H1 (cell line): ENCODE results near the gene NFIC. TPM values are rescaled to one million over a fixed set of nuclear protein-coding genes. Genes with fewer than 3 reads are reported as not detected.

Experiments
- CTCF ChIA-PET: fragments of 300-600 bp; sonication (Branson Sonifier 250); formaldehyde crosslinking; loops from one replicate; lab custom pipeline; 2021; ENCODE audit not compliant: partially characterized antibody; lab: Charles Lee
- POLR2A ChIA-PET: fragments of 300-600 bp; sonication (Branson Sonifier 250); formaldehyde crosslinking; loops from one replicate; lab custom pipeline; 2021; ENCODE audit warnings: inconsistent platforms; ENCODE audit not compliant: partially characterized antibody; lab: Charles Lee
- DNase-seq, 2 experiments: peaks; one replicate each; pipeline versions ENCODE4 v3.0.0 to v3.0.0-alpha.2; 2010 to 2022; ENCODE audit warnings: low spot score in 2 of 2, low read depth in 1 of 2, mixed read lengths in 1 of 2
- FAIRE-seq: peaks from 2 replicates; lab custom pipeline; 2011; peaks lifted over from hg19 to GRCh38; lab: Jason Lieb, UNC
- H2AFZ ChIP-seq: 2 replicates; pipeline ENCODE4 v1.8.1; 2012; ENCODE audit warnings: low read length, inconsistent platforms
- H2AK5ac ChIP-seq: 2 replicates; pipeline ENCODE4 v1.6.1; 2013; ENCODE audit warnings: low read depth, low read length
- H2BK120ac ChIP-seq: replicated peaks from 2 replicates; pipeline ENCODE3; 2013; ENCODE audit warnings: low read depth, low read length, inconsistent platforms
- H2BK12ac ChIP-seq: 2 replicates; pipeline ENCODE4 v1.6.1; 2013; ENCODE audit warnings: low read depth, low read length
- H2BK15ac ChIP-seq: 2 replicates; pipeline ENCODE4 v1.6.1; 2013; ENCODE audit warnings: low read length
- H2BK20ac ChIP-seq: 2 replicates; pipeline ENCODE4 v1.6.1; 2013; ENCODE audit warnings: low read length
- H2BK5ac ChIP-seq: 2 replicates; pipeline ENCODE4 v1.6.1; 2013; ENCODE audit warnings: low read depth, low read length
- H3K14ac ChIP-seq: 2 replicates; pipeline ENCODE4 v1.6.1; 2013; ENCODE audit warnings: inconsistent platforms; ENCODE audit not compliant: insufficient read length
- H3K18ac ChIP-seq: 2 replicates; pipeline ENCODE4 v1.6.1; 2013; ENCODE audit warnings: low read length; ENCODE audit errors: extremely low read depth
- H3K23ac ChIP-seq: 2 replicates; pipeline ENCODE4 v1.6.1; 2013; ENCODE audit warnings: inconsistent platforms; ENCODE audit not compliant: insufficient read length
- H3K23me2 ChIP-seq: 2 replicates; pipeline ENCODE4 v1.6.1; 2013; ENCODE audit warnings: low read depth, low read length
- H3K27ac ChIP-seq: 2 replicates; pipeline ENCODE4 v1.6.1; 2011; ENCODE audit warnings: low read depth, low read length, inconsistent platforms
- H3K27me3 ChIP-seq, 4 experiments: replicated peaks in 1 of 4; 1 replicate in 1 of 4; 2 replicates in 3 of 4; pipeline versions ENCODE4 v1.6.1 to v1.8.1; 2011 to 2013; ENCODE audit warnings: low read length in 3 of 4, mild to moderate bottlenecking in 3 of 4, inconsistent platforms in 2 of 4, mixed read lengths in 2 of 4, moderate library complexity in 1 of 4; ENCODE audit not compliant: control insufficient read depth in 3 of 4, insufficient read depth in 3 of 4; ENCODE audit errors: extremely low read depth in 1 of 4
- H3K36me3 ChIP-seq, 4 experiments: 2 replicates each; pipeline versions ENCODE4 v1.6.1 to v1.8.1; 2011 to 2013; ENCODE audit warnings: mild to moderate bottlenecking in 4 of 4, low read length in 3 of 4, moderate library complexity in 2 of 4, control low read depth in 1 of 4, inconsistent platforms in 1 of 4; ENCODE audit not compliant: insufficient read depth in 4 of 4, control insufficient read depth in 2 of 4
- H3K4ac ChIP-seq: replicated peaks from 2 replicates; pipeline ENCODE3; 2013; ENCODE audit warnings: low read length, low read depth, mixed read lengths, inconsistent platforms; ENCODE audit not compliant: insufficient read length
- H3K4me1 ChIP-seq, 4 experiments: replicated peaks in 1 of 4; 1 replicate in 1 of 4; 2 replicates in 3 of 4; pipeline versions ENCODE4 v1.6.1 to v1.8.1; 2011 to 2013; ENCODE audit warnings: low read length in 3 of 4, inconsistent platforms in 2 of 4, mixed read lengths in 1 of 4; ENCODE audit not compliant: insufficient read depth in 4 of 4, control insufficient read depth in 3 of 4
- H3K4me2 ChIP-seq, 2 experiments: 2 replicates each; pipeline versions ENCODE4 v1.6.1 to v1.8.1; 2011 to 2013; ENCODE audit warnings: low read depth in 2 of 2, low read length in 2 of 2, control low read depth in 1 of 2, inconsistent platforms in 1 of 2, mild to moderate bottlenecking in 1 of 2; ENCODE audit not compliant: insufficient read depth in 1 of 2
- H3K4me3 ChIP-seq, 4 experiments: fragments of 200-600, 300-600 bp in 1 of 4; sonication (generic), shearing (Covaris generic), sonication (Bioruptor Twin) in 1 of 4; 2 replicates each; pipeline versions ENCODE4 v1.5.1 to v1.8.1; 2011 to 2016; ENCODE audit warnings: low read length in 4 of 4, low read depth in 3 of 4, control low read depth in 2 of 4, inconsistent platforms in 2 of 4, mild to moderate bottlenecking in 2 of 4, mixed read lengths in 1 of 4, moderate library complexity in 1 of 4; ENCODE audit not compliant: insufficient read depth in 2 of 4; ENCODE audit errors: extremely low read depth in 1 of 4
- H3K56ac ChIP-seq: replicated peaks from 2 replicates; pipeline ENCODE3; 2013; ENCODE audit warnings: low read depth, mild to moderate bottlenecking, mixed read lengths, low read length, inconsistent platforms; ENCODE audit not compliant: insufficient read length
- H3K79me1 ChIP-seq: 2 replicates; pipeline ENCODE4 v1.6.1; 2013; ENCODE audit warnings: low read depth, low read length, control low read depth
- H3K79me2 ChIP-seq, 2 experiments: 2 replicates each; pipeline versions ENCODE4 v1.6.1 to v1.8.1; 2012 to 2013; ENCODE audit warnings: low read length in 2 of 2, mild to moderate bottlenecking in 2 of 2, inconsistent platforms in 1 of 2; ENCODE audit not compliant: insufficient read depth in 2 of 2, control insufficient read depth in 1 of 2
- H3K9ac ChIP-seq, 4 experiments: replicated peaks in 1 of 4; 1 replicate in 1 of 4; 2 replicates in 3 of 4; pipeline versions ENCODE4 v1.6.1 to v1.8.1; 2011 to 2013; ENCODE audit warnings: low read depth in 3 of 4, low read length in 3 of 4, control low read depth in 2 of 4, mild to moderate bottlenecking in 2 of 4, moderate library complexity in 2 of 4, inconsistent platforms in 1 of 4; ENCODE audit errors: extremely low read depth in 1 of 4
- H3K9me3 ChIP-seq, 2 experiments: 2 replicates each; pipeline versions ENCODE4 v1.6.1 to v1.8.1; 2012 to 2013; ENCODE audit warnings: mild to moderate bottlenecking in 2 of 2, moderate library complexity in 2 of 2, control low read depth in 1 of 2, inconsistent platforms in 1 of 2, low read depth in 1 of 2, low read length in 1 of 2, mixed read lengths in 1 of 2; ENCODE audit not compliant: insufficient read depth in 2 of 2
- H4K20me1 ChIP-seq, 2 experiments: replicated peaks in 1 of 2; 2 replicates each; pipeline versions ENCODE3 to v1.8.1; 2011 to 2013; ENCODE audit warnings: inconsistent platforms in 2 of 2, low read length in 2 of 2, mild to moderate bottlenecking in 1 of 2; ENCODE audit not compliant: insufficient read depth in 2 of 2, control insufficient read depth in 1 of 2
- H4K5ac ChIP-seq: 2 replicates; pipeline ENCODE4 v1.6.1; 2013; ENCODE audit warnings: low read length, low read depth, mixed read lengths, inconsistent platforms; ENCODE audit not compliant: insufficient read length
- H4K8ac ChIP-seq: 2 replicates; pipeline ENCODE4 v1.8.0; 2013; ENCODE audit warnings: mild to moderate bottlenecking, moderate library complexity, low read length, inconsistent platforms; ENCODE audit not compliant: insufficient read depth; ENCODE audit errors: extremely low read depth
- H4K91ac ChIP-seq: replicated peaks from 2 replicates; pipeline ENCODE3; 2013; ENCODE audit warnings: low read length, mixed read lengths, inconsistent platforms; ENCODE audit not compliant: insufficient read length
- CREB1 ChIP-seq: IDR thresholded peaks from 2 replicates; pipeline ENCODE4 v1.6.1; 2012; ENCODE audit warnings: inconsistent platforms
- EGR1 ChIP-seq: IDR thresholded peaks from 2 replicates; pipeline ENCODE4 v1.6.1; 2011; ENCODE audit warnings: low read depth, low read length, borderline replicate concordance
- GABPA ChIP-seq: IDR thresholded peaks from 2 replicates; pipeline ENCODE4 v1.6.1; 2011; ENCODE audit warnings: mild to moderate bottlenecking, low read length, moderate library complexity, borderline replicate concordance; ENCODE audit not compliant: insufficient read depth
- HDAC2 ChIP-seq, 2 experiments: fragments of 300-600 bp in 1 of 2; sonication (generic) in 1 of 2; IDR thresholded peaks; 2 replicates each; pipeline ENCODE4 v1.6.1; 2011 to 2012; ENCODE audit warnings: low read depth in 2 of 2, low read length in 2 of 2, mild to moderate bottlenecking in 2 of 2, moderate library complexity in 2 of 2, borderline replicate concordance in 1 of 2, inconsistent platforms in 1 of 2
- JUN ChIP-seq: IDR thresholded peaks from 2 replicates; pipeline ENCODE4 v1.6.1; 2011; ENCODE audit warnings: low read depth, mild to moderate bottlenecking, improper control_type of control experiment, low read length
- KDM4A ChIP-seq: IDR thresholded peaks from one replicate; pipeline ENCODE4 v1.7.1; 2012; ENCODE audit warnings: low read depth, mild to moderate bottlenecking, moderate library complexity, low read length, inconsistent platforms; ENCODE audit not compliant: severe bottlenecking
- PHF8 ChIP-seq: fragments of 200-600 bp; sonication (generic); conservative IDR thresholded peaks from 2 replicates; pipeline ENCODE4 v1.7.1; 2012; ENCODE audit warnings: low read depth, mild to moderate bottlenecking, inconsistent platforms, low read length, moderate library complexity
- RXRA ChIP-seq: IDR thresholded peaks from 2 replicates; pipeline ENCODE4 v1.6.1; 2011; ENCODE audit warnings: low read depth, mild to moderate bottlenecking, low read length, moderate library complexity; ENCODE audit not compliant: insufficient read depth
- SP1 ChIP-seq: IDR thresholded peaks from 2 replicates; pipeline ENCODE4 v1.6.1; 2011; ENCODE audit warnings: low read depth, low read length
- SRF ChIP-seq: IDR thresholded peaks from 2 replicates; pipeline ENCODE4 v1.6.1; 2011; ENCODE audit warnings: mild to moderate bottlenecking, low read depth, low read length, moderate library complexity
- SUZ12 ChIP-seq: fragments of 200-600 bp; sonication (generic); IDR thresholded peaks from 2 replicates; pipeline ENCODE4 v1.6.1; 2012; ENCODE audit warnings: mild to moderate bottlenecking, inconsistent platforms, low read length, moderate library complexity, mixed read lengths
- WGBS, 2 experiments: shearing (Covaris generic) in 1 of 2; methylation state at CpG; one replicate each; pipeline versions ENCODE4 v1.1.6 to v1.1.7; 2013 to 2015; ENCODE audit warnings: low lambda C conversion rate in 2 of 2, mixed read lengths in 2 of 2, inconsistent platforms in 1 of 2, low coverage in 1 of 2, missing lambda C conversion rate in 1 of 2; ENCODE audit not compliant: insufficient replicate concordance in 2 of 2, insufficient coverage in 1 of 2, insufficient read length in 1 of 2; ENCODE audit errors: extremely low coverage in 1 of 2, missing lambda C conversion rate in 1 of 2; 5-methylcytosine and 5-hydroxymethylcytosine counted together
- polyA plus RNA-seq, 7 experiments: library from polyadenylated mRNA; depleted of rRNA in 3 of 7; stranded (reverse) in 5 of 7; unstranded in 2 of 7; fragments of >200 nt in 5 of 7; fragments of 200-250 nt in 2 of 7; gene quantifications; 1 replicate in 5 of 7; 2 replicates in 1 of 7; 4 replicates in 1 of 7; pipeline versions ENCODE4 v1.2.1 to v1.2.3, GENCODE V29; 2011 to 2013; ENCODE audit warnings: missing spikeins in 2 of 7, mixed read lengths in 2 of 7
- total RNA-seq: library from RNA; stranded (reverse); fragmentation: NEBNext Ultra II Directional; extraction: Animal tissue kit (Norgen Biotek cat#: 25700); gene quantifications from 2 replicates; pipeline ENCODE4 v1.2.1, GENCODE V29; 2021

Gene NFIC
- total and polyA plus RNA-seq, 2 of the 8 experiments (the other 6 are each of a cell fraction or from before 2014, with no cell fraction given): 0.56 to 3.2 TPM

- Histone ChIP-seq H4K20me1 (peaks cover 0 to 5% of the 10 kb centered on the region in 2 experiments), H3K23ac (no peak overlapping the region), H3K4ac (peak overlapping the region; percentile 21), H3K23me2 (peaks cover 2% of the 10 kb centered on the region; the same call in 1 of the 2 replicates), H3K4me2 (peak overlapping the region; percentile 29 to 61), H3K36me3 (no peaks in the 10 kb centered on the region), H2BK120ac (no peak overlapping the region), H2BK20ac (no peak overlapping the region), H3K56ac (no peak overlapping the region), H3K4me1 (peaks cover 3 to 15% (median 10%) of the 10 kb centered on the region in 4 experiments), H2BK15ac (0 out of 2 replicates have a peak overlapping the region, but pooled peaks have one; percentile 29), H2AK5ac (no peak overlapping the region; the same call in 1 of the 2 replicates), H2BK5ac (no peak overlapping the region; the same call in 1 of the 2 replicates), H3K27me3 (no peaks in the 10 kb centered on the region), H4K5ac (peak overlapping the region; percentile 25), H2AFZ (peak overlapping the region; percentile 80), H4K8ac (no peak overlapping the region; the same call in 1 of the 2 replicates), H3K9ac (no peak overlapping the region; a peak in 2 of 7 replicates), H3K4me3 (peak overlapping the region in 2 of 4 experiments; percentile 23 to 35; a peak in 4 of 8 replicates), H3K79me1 (no peaks in the 10 kb centered on the region), H3K79me2 (no peaks in the 10 kb centered on the region), H4K91ac (peak overlapping the region; percentile 93), H3K14ac (no peak overlapping the region), H3K9me3 (no peaks in the 10 kb centered on the region), H3K18ac (peak overlapping the region; percentile 60; the same call in 1 of the 2 replicates), H2BK12ac (peak overlapping the region; percentile 50; the same call in 1 of the 2 replicates), H3K27ac (no peak overlapping the region; the same call in 1 of the 2 replicates)
- peak in 1 of 2 experiments; percentile 82 for DNase-seq
- ChIA-PET CTCF (interaction anchor here (0.6 to 5.9 kb wide), 9 partner anchors 9 to 429 kb away, joined by 3 to 66 read pairs (median 4); no protein-coding TSS in a partner anchor), POLR2A (interaction anchor here (0.7 to 2.0 kb wide), 7 partner anchors 9 to 228 kb away, joined by 3 to 6 read pairs (median 4); no protein-coding TSS in a partner anchor)
- 41% methylated on average over 32 of the region's 33 CpGs; no CpG with 5 or more reads in 1 of the 2 experiments for WGBS, 2 experiments
- FAIRE-seq: no peak
- no peak for TF ChIP-seq KDM4A
- no peak for TF ChIP-seq PHF8
- TF ChIP-seq GABPA: peak; percentile 68; the same call in 1 of the 2 replicates
- no peak for TF ChIP-seq SUZ12
- TF ChIP-seq CREB1: no peak
- no peak for TF ChIP-seq RXRA
- no peak for TF ChIP-seq SRF
- no peak for TF ChIP-seq EGR1
- no peak for TF ChIP-seq JUN
- no peak for TF ChIP-seq SP1
- TF ChIP-seq HDAC2 (IDR thresholded peaks at IDR 0.05; ENCODE audit: borderline replicate concordance in 1 of 2, low read depth in 2 of 2, low read length in 2 of 2): no peak
Observed at GRCh38 chr19:3443840-3444694, 77.7 kb downstream of the NFIC start.
